Psoas muscle (tissue), 8 donors: ENCODE data around the gene SEC14L6. TPM values are rescaled to one million over a fixed set of nuclear protein-coding genes. Genes with fewer than 3 reads are reported as not detected.
"Not testable (repeated sequence)": the region's sequence is repeated elsewhere in the genome, so short reads cannot be mapped to it uniquely, and the experiment has no call there.

Experiments
- ATAC-seq, 4 donors: fragments of 200-7000 bp; cut with Tn5 transposase; one replicate each; pipeline ENCODE4 v1.9.1; 2020; ENCODE audit warnings: moderate library complexity in 3 of 4, mild to moderate bottlenecking in 2 of 4
- DNase-seq, 2 donors: peaks; one replicate each; pipeline ENCODE4 v3.0.0-alpha.2; 2020
- H3K27ac ChIP-seq: fragments of 200-600 bp; one replicate; pipeline ENCODE4 v1.8.0; 2022
- H3K27me3 ChIP-seq, 3 donors: fragments of 200-600 bp in 1 of 3; one replicate each; pipeline versions ENCODE4 v1.6.1 to v1.8.0; 2013 to 2022; ENCODE audit warnings: low read length in 2 of 3, mild to moderate bottlenecking in 2 of 3, moderate library complexity in 1 of 3; ENCODE audit not compliant: insufficient read depth in 3 of 3
- H3K36me3 ChIP-seq, 2 donors: fragments of 200-600 bp in 1 of 2; one replicate each; pipeline versions ENCODE4 v1.6.1 to v1.8.0; 2013 to 2022; ENCODE audit warnings: low read depth in 1 of 2, mild to moderate bottlenecking in 1 of 2, moderate library complexity in 1 of 2; ENCODE audit not compliant: insufficient read depth in 1 of 2
- H3K4me1 ChIP-seq: fragments of 200-600 bp; one replicate; pipeline ENCODE4 v1.8.0; 2022
- H3K4me3 ChIP-seq: fragments of 200-600 bp; one replicate; pipeline ENCODE4 v1.8.0; 2022; ENCODE audit warnings: mild to moderate bottlenecking
- H3K9me3 ChIP-seq: fragments of 200-600 bp; one replicate; pipeline ENCODE4 v1.8.0; 2022
- CTCF ChIP-seq: fragments of 200-600 bp; IDR thresholded peaks from one replicate; pipeline ENCODE4 v1.8.0; 2022; ENCODE audit warnings: antibody characterized with exemption
- WGBS, 3 donors: extraction: QIAGEN DNeasy Blood & Tissue Kit; methylation state at CpG; one replicate each; pipeline versions ENCODE4 v1.1.6 to v1.1.7; 2013; 5-methylcytosine and 5-hydroxymethylcytosine counted together
- intact Hi-C, 2 donors: fragments of 100-400 bp; cut with DNase I; formaldehyde crosslinking; loops; one replicate each; pipeline versions ENCODE4 v1.11.0 to v1.14.2; 2022
- polyA plus RNA-seq, 3 donors: library from polyadenylated mRNA; stranded (reverse); fragments of 200-250 nt; gene quantifications; one replicate each; pipeline ENCODE4 v1.2.3, GENCODE V29; 2013
- total RNA-seq, 4 donors: library from RNA; stranded (reverse); fragmentation: NEBNext Ultra II Directional in 2 of 4; extraction: Animal tissue kit (Norgen Biotek cat#: 25700) in 2 of 4; gene quantifications; one replicate each; pipeline versions ENCODE4 v1.2.1 to v1.2.4, GENCODE V29; 2021 to 2023
- donor health status: healthy with polysubstance abuse.
- donor health status: DM: no; HTN: no; CAD: no; lungs with moderate emphysema.
- donor health status: Bipolar disorder and iron deficiency.
- donor health status: healthy.
- donor health status: DM: yes; HTN: yes; CAD: no.
- donor health status: DM: no; HTN: no; CAD: no.
- donor health status: DM: no; HTN: no; CAD: no.
- donor health status: DM: yes; HTN: yes; CAD: no.

Gene SEC14L6
- total and polyA plus RNA-seq, 7 donors = not detected

- Histone ChIP-seq H3K4me3 (no peak overlapping the region), H3K36me3 (no peaks in the 10 kb centered on the region), H3K4me1 (no peaks in the 10 kb centered on the region), H3K27ac (no peak overlapping the region), H3K27me3 (no peaks in the 10 kb centered on the region), H3K9me3 (no peaks in the 10 kb centered on the region)
- no peak for ATAC-seq
- 0 to 51% (median 33%) methylated on average over 1 of the region's 1 CpG for WGBS, 3 donors
- intact Hi-C loops = no loop called here
- no peak for DNase-seq
- TF ChIP-seq CTCF = no peak
Measured at GRCh38 chr22:30552719-30553118, 6.2 kb upstream of the SEC14L6 start.

- H3K9me3 ChIP-seq, ATAC-seq, H3K4me3 ChIP-seq, DNase-seq, intact Hi-C loops, H3K27me3 ChIP-seq, H3K27ac ChIP-seq, H3K36me3 ChIP-seq, H3K4me1 ChIP-seq: not testable (repeated sequence)
- WGBS, 3 donors = 94 to 97% (median 97%) methylated on average over 3 of the region's 3 CpGs
Measured at GRCh38 chr22:30551813-30552212, 5.3 kb upstream of the SEC14L6 start.

DNA sequence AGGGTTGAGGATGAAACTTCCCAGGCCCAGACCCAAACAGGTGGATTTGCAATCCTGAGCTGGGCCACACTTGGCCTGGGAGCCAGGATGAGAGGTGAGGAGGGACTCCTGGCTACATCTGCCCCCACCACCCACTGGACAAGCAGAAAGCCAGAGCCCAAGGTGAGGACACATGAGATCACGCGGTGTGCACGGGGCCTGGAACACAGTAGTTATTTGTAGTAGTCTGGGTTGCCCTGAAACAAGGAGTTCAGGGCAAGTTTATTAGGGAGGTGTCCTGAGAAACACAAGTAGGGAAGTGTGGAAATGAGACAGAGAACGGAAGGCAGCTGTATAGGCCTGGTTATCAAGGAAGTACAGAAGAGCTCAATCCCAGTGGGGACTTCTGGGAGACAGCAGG is 647 bp upstream of the SEC14L6 start:
- Histone ChIP-seq H3K27ac (no peak overlapping the region), H3K36me3 (no peaks in the 10 kb centered on the region), H3K4me3 (no peak overlapping the region), H3K9me3 (no peaks in the 10 kb centered on the region), H3K27me3 (peaks cover 0 to 31% (median 9%) of the 10 kb centered on the region in 3 donors), H3K4me1 (peaks cover 1% of the 10 kb centered on the region)
- WGBS, 3 donors = 78 to 92% (median 90%) methylated on average over 4 of the region's 4 CpGs
- no peak for TF ChIP-seq CTCF
- ATAC-seq (no peak), DNase-seq (peak in 1 of 2 donors; percentile 20)
- intact Hi-C loops = no loop called here

- no peak for ATAC-seq
- Histone ChIP-seq H3K4me3 (no peak overlapping the region), H3K4me1 (peaks cover 5% of the 10 kb centered on the region), H3K27me3 (peaks cover 0 to 47% (median 9%) of the 10 kb centered on the region in 3 donors), H3K27ac (no peak overlapping the region), H3K9me3 (no peaks in the 10 kb centered on the region), H3K36me3 (no peaks in the 10 kb centered on the region)
- no peak for TF ChIP-seq CTCF
- WGBS, 3 donors = 79 to 82% (median 80%) methylated on average over 12 of the region's 12 CpGs
- intact Hi-C loops = no loop called here
- DNase-seq = no peak
Measured at GRCh38 chr22:30542811-30543188, 3.7 kb downstream of the SEC14L6 start.

GRCh38 chr22:30541961-30542810 is 4.4 kb downstream of the SEC14L6 start:
- 3 to 5% (median 4%) methylated on average over 59 to 64 of the region's 64 CpGs for WGBS, 3 donors
- DNase-seq (no peak), ATAC-seq (peak; percentile 17 to 42 (median 34))
- intact Hi-C loops = no loop called here
- H3K4me1 ChIP-seq = peaks cover 5% of the 10 kb centered on the region
- H3K4me3 ChIP-seq = peak overlapping the region; percentile 60
- no peak for TF ChIP-seq CTCF
- H3K9me3 ChIP-seq = no peaks in the 10 kb centered on the region
- no peaks in the 10 kb centered on the region for H3K36me3 ChIP-seq
- no peak overlapping the region for H3K27ac ChIP-seq
- peaks cover 0 to 47% (median 9%) of the 10 kb centered on the region in 3 donors for H3K27me3 ChIP-seq

DNA sequence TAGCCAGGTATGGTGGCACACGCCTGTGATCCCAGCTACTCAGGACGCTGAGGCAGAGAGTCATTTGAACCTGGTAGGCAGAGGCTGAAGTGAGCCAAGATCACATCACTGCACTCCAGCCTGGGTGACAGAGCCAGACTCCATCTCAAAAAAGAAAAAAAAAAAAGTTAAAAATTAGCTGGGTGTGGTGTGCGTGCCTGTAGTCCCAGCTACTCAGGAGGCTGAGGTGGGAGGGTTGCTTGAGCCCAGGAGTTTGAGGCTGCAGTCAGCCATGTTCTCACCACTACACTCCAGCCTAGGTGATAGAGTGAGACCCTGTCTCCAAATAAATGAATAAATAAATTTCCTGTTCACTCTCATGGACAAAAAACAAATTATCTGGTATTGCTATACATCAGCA is 5.0 kb downstream of the SEC14L6 start:
- H3K9me3 ChIP-seq, H3K36me3 ChIP-seq, H3K4me1 ChIP-seq, DNase-seq, H3K27ac ChIP-seq, ATAC-seq, intact Hi-C loops: not testable (repeated sequence)
- Histone ChIP-seq H3K27me3 (peaks cover 0 to 47% (median 9%) of the 10 kb centered on the region in 3 donors), H3K4me3 (peak overlapping the region; percentile 60)
- WGBS, 3 donors = 81 to 85% (median 85%) methylated on average over 3 of the region's 3 CpGs
